GM23248 (cell line): Measurements from ENCODE around the gene CRACDL. TPM values are rescaled to one million over a fixed set of nuclear protein-coding genes. Genes with fewer than 3 reads are reported as not detected.
"Not testable (repeated sequence)": the region's sequence is repeated elsewhere in the genome, so short reads cannot be mapped to it uniquely, and the experiment has no call there.

ENCODE experiments used
- DNase-seq: peaks from one replicate; pipeline ENCODE4 v3.0.0-alpha.2; 2015
- H2AFZ ChIP-seq: fragments of 200-600 bp; sonication (generic); 2 replicates; pipeline ENCODE4 v1.6.1; 2016; ENCODE audit warnings: antibody characterized with exemption
- H3F3A ChIP-seq: fragments of 200-600 bp; sonication (generic); 2 replicates; pipeline ENCODE4 v1.6.1; 2016; ENCODE audit warnings: mild to moderate bottlenecking, antibody characterized with exemption, mixed run types; ENCODE audit not compliant: insufficient read depth
- H3K27ac ChIP-seq: fragments of 200-600 bp; sonication (generic); 2 replicates; pipeline ENCODE4 v1.5.1; 2016; ENCODE audit warnings: mild to moderate bottlenecking
- H3K27me3 ChIP-seq: fragments of 200-600 bp; sonication (generic); replicated peaks from 2 replicates; pipeline ENCODE4 v1.6.1; 2016; ENCODE audit warnings: mild to moderate bottlenecking; ENCODE audit not compliant: insufficient read depth
- H3K36me3 ChIP-seq: fragments of 200-600 bp; sonication (generic); 2 replicates; pipeline ENCODE4 v1.6.1; 2016; ENCODE audit warnings: low read depth, mild to moderate bottlenecking
- H3K4me1 ChIP-seq: fragments of 200-600 bp; sonication (generic); 2 replicates; pipeline ENCODE4 v1.6.1; 2016; ENCODE audit warnings: mild to moderate bottlenecking; ENCODE audit not compliant: insufficient read depth
- H3K4me2 ChIP-seq: fragments of 200-600 bp; sonication (generic); one replicate; pipeline ENCODE4 v1.6.1; 2016; ENCODE audit warnings: mild to moderate bottlenecking; ENCODE audit not compliant: unreplicated experiment
- H3K4me3 ChIP-seq: fragments of 200-600 bp; sonication (generic); 2 replicates; pipeline ENCODE4 v1.5.1; 2016; ENCODE audit warnings: mild to moderate bottlenecking
- H3K79me2 ChIP-seq: fragments of 200-600 bp; sonication (generic); 2 replicates; pipeline ENCODE4 v1.6.1; 2016; ENCODE audit warnings: mild to moderate bottlenecking; ENCODE audit not compliant: insufficient read depth
- H3K9ac ChIP-seq: fragments of 200-600 bp; sonication (generic); 2 replicates; pipeline ENCODE4 v1.6.1; 2016; ENCODE audit warnings: mild to moderate bottlenecking
- H3K9me2 ChIP-seq: fragments of 200-600 bp; sonication (generic); 2 replicates; pipeline ENCODE4 v1.6.1; 2016; ENCODE audit warnings: mixed run types, mild to moderate bottlenecking, moderate library complexity; ENCODE audit not compliant: insufficient read depth
- H3K9me3 ChIP-seq: fragments of 200-600 bp; sonication (generic); one replicate; pipeline ENCODE4 v1.6.1; 2017; ENCODE audit warnings: low read depth
- H4K20me1 ChIP-seq: fragments of 200-600 bp; sonication (generic); 2 replicates; pipeline ENCODE4 v1.6.0; 2016; ENCODE audit not compliant: insufficient read depth
- EZH2 ChIP-seq: fragments of 200-600 bp; sonication (generic); IDR thresholded peaks from 2 replicates; pipeline ENCODE4 v1.6.1; 2018; ENCODE audit warnings: antibody characterized with exemption, mild to moderate bottlenecking; ENCODE audit not compliant: insufficient read depth, poor library complexity, severe bottlenecking
- EZH2phosphoT487 ChIP-seq: fragments of 200-600 bp; sonication (generic); IDR thresholded peaks from 2 replicates; pipeline ENCODE4 v1.6.1; 2018; ENCODE audit warnings: antibody characterized with exemption, moderate library complexity, mild to moderate bottlenecking, low read depth; ENCODE audit not compliant: insufficient read depth
- WGBS, 2 experiments: methylation state at CpG; one replicate each; pipeline ENCODE4 v1.1.6; 2015 to 2017; ENCODE audit warnings: low lambda C conversion rate in 2 of 2, low coverage in 1 of 2; ENCODE audit errors: missing lambda C conversion rate in 2 of 2; 5-methylcytosine and 5-hydroxymethylcytosine counted together
- in situ Hi-C: fragments of 300-500 bp; cut with MboI; formaldehyde crosslinking; loops from 2 replicates; pipeline ENCODE4 v1.15.0; 2020
- polyA plus RNA-seq: library from polyadenylated mRNA; unstranded; fragments of >200 nt; fragmentation: Nextera tagmentation; extraction: Ambion mirVana; gene quantifications from 2 replicates; pipeline ENCODE4 v1.2.1, GENCODE V29; 2016
- total RNA-seq: library from RNA; depleted of rRNA; stranded (reverse); fragments of >200 nt; shearing (Covaris generic); gene quantifications from 2 replicates; pipeline ENCODE4 v1.2.3, GENCODE V29; 2014

Gene CRACDL
- total and polyA plus RNA-seq, 2 experiments from 2014 or later, result not detected

GRCh38 chr2:98759827-98760625 lies 176.0 kb downstream of the CRACDL start:
- peaks cover 6% of the 10 kb centered on the region; the same call in 1 of the 2 replicates for H3F3A ChIP-seq
- in situ Hi-C loops, result no loop called here
- no peak overlapping the region for H2AFZ ChIP-seq
- TF ChIP-seq EZH2 (no peak), EZH2phosphoT487 (no peak)
- H3K4me2 ChIP-seq, result no peak overlapping the region
- H3K9me3 ChIP-seq, result no peaks in the 10 kb centered on the region
- no peaks in the 10 kb centered on the region for H3K79me2 ChIP-seq
- H3K4me1 ChIP-seq, result peaks cover 11% of the 10 kb centered on the region
- no peaks in the 10 kb centered on the region for H3K9me2 ChIP-seq
- no peak overlapping the region for H3K9ac ChIP-seq
- H3K4me3 ChIP-seq, result no peak overlapping the region
- H3K27me3 ChIP-seq, result peaks cover 15% of the 10 kb centered on the region; the same call in 1 of the 2 replicates
- no peak for DNase-seq
- H3K36me3 ChIP-seq, result no peaks in the 10 kb centered on the region
- H3K27ac ChIP-seq, result no peak overlapping the region
- H4K20me1 ChIP-seq, result no peaks in the 10 kb centered on the region
- 63 to 65% methylated on average over 6 of the region's 6 CpGs for WGBS, 2 experiments

GRCh38 chr2:98759338-98759737 lies 176.7 kb downstream of the CRACDL start:
- TF ChIP-seq EZH2phosphoT487, result no peak
- no peak for TF ChIP-seq EZH2
- WGBS, 2 experiments, result 77 to 79% methylated on average over 2 of the region's 2 CpGs

GRCh38 chr2:98757904-98758421 lies 178.1 kb downstream of the CRACDL start:
- Histone ChIP-seq H3K36me3 (no peaks in the 10 kb centered on the region), H3K9ac (no peak overlapping the region), H2AFZ (no peak overlapping the region), H3K4me1 (peaks cover 11% of the 10 kb centered on the region), H3F3A (peaks cover 6% of the 10 kb centered on the region; the same call in 1 of the 2 replicates), H3K9me3 (no peaks in the 10 kb centered on the region), H3K4me3 (0 out of 2 replicates have a peak overlapping the region, but pooled peaks have one; percentile 2), H3K4me2 (peak overlapping the region; percentile 42), H3K27ac (no peak overlapping the region), H4K20me1 (no peaks in the 10 kb centered on the region), H3K27me3 (peaks cover 30% of the 10 kb centered on the region), H3K79me2 (no peaks in the 10 kb centered on the region), H3K9me2 (no peaks in the 10 kb centered on the region)
- DNase-seq, result peak; percentile 95
- WGBS, 2 experiments, result 1 to 2% methylated on average over 9 of the region's 9 CpGs
- in situ Hi-C loops, result no loop called here
- TF ChIP-seq EZH2, result no peak
- no peak for TF ChIP-seq EZH2phosphoT487

More at GRCh38 chr2:98759338-98759737, 176.7 kb downstream of the CRACDL start:
- H3K27me3 ChIP-seq, result peaks cover 21% of the 10 kb centered on the region; the same call in 1 of the 2 replicates
- peaks cover 6% of the 10 kb centered on the region; the same call in 1 of the 2 replicates for H3F3A ChIP-seq
- H3K9me3 ChIP-seq, result no peaks in the 10 kb centered on the region
- H3K4me3 ChIP-seq, result no peak overlapping the region
- peaks cover 11% of the 10 kb centered on the region for H3K4me1 ChIP-seq
- H3K4me2 ChIP-seq, result no peak overlapping the region
- no peak for DNase-seq
- H3K27ac ChIP-seq, result no peak overlapping the region
- no peaks in the 10 kb centered on the region for H4K20me1 ChIP-seq
- in situ Hi-C loops, result no loop called here
- no peaks in the 10 kb centered on the region for H3K9me2 ChIP-seq
- H3K9ac ChIP-seq, result no peak overlapping the region
- H2AFZ ChIP-seq, result no peak overlapping the region
- H3K36me3 ChIP-seq, result no peaks in the 10 kb centered on the region
- no peaks in the 10 kb centered on the region for H3K79me2 ChIP-seq

GRCh38 chr2:98753801-98754200 lies 182.2 kb downstream of the CRACDL start:
- Histone ChIP-seq H3K27ac (no peak overlapping the region), H4K20me1 (no peaks in the 10 kb centered on the region), H3K79me2 (no peaks in the 10 kb centered on the region), H2AFZ (no peak overlapping the region), H3K36me3 (no peaks in the 10 kb centered on the region), H3K9me2 (no peaks in the 10 kb centered on the region), H3K4me2 (no peak overlapping the region), H3F3A (peaks cover 6% of the 10 kb centered on the region; the same call in 1 of the 2 replicates), H3K9ac (no peak overlapping the region), H3K4me1 (peaks cover 11% of the 10 kb centered on the region), H3K27me3 (peaks cover 55% of the 10 kb centered on the region), H3K9me3 (no peaks in the 10 kb centered on the region), H3K4me3 (no peak overlapping the region)
- TF ChIP-seq EZH2phosphoT487 (no peak), EZH2 (no peak)
- in situ Hi-C loops, result no loop called here
- no peak for DNase-seq

- H3K9ac ChIP-seq, H4K20me1 ChIP-seq, H2AFZ ChIP-seq, H3K79me2 ChIP-seq, H3K9me3 ChIP-seq, H3K4me2 ChIP-seq, H3F3A ChIP-seq, H3K4me3 ChIP-seq, H3K4me1 ChIP-seq, H3K9me2 ChIP-seq, H3K36me3 ChIP-seq, H3K27ac ChIP-seq, DNase-seq, in situ Hi-C loops: not testable (repeated sequence)
- peaks cover 55% of the 10 kb centered on the region for H3K27me3 ChIP-seq
- WGBS, 2 experiments, result 65 to 72% methylated on average over 4 of the region's 4 CpGs
Observed at GRCh38 chr2:98752711-98753110, 183.3 kb downstream of the CRACDL start.
